Colonic mucosa (tissue), 4 donors: ENCODE data around the gene PPP1R18. TPM values are rescaled to one million over a fixed set of nuclear protein-coding genes. Genes with fewer than 3 reads are reported as not detected.

Experiments used
- DNase-seq: peaks from one replicate; pipeline ENCODE4 v3.0.0-alpha.2; 2020
- H3K27ac ChIP-seq: fragments of 200-600 bp; one replicate; pipeline ENCODE4 v1.8.0; 2021
- H3K27me3 ChIP-seq: fragments of 200-600 bp; one replicate; pipeline ENCODE4 v1.8.0; 2021
- H3K36me3 ChIP-seq: fragments of 200-600 bp; one replicate; pipeline ENCODE4 v1.8.0; 2021
- H3K4me1 ChIP-seq: fragments of 200-600 bp; one replicate; pipeline ENCODE4 v1.8.0; 2021; ENCODE audit warnings: mild to moderate bottlenecking
- H3K4me3 ChIP-seq: fragments of 200-600 bp; one replicate; pipeline ENCODE4 v1.8.0; 2021
- H3K9ac ChIP-seq, 2 donors: one replicate each; pipeline ENCODE4 v1.7.0; 2013; ENCODE audit warnings: control low read depth in 2 of 2, low read depth in 2 of 2, low read length in 2 of 2
- H3K9me3 ChIP-seq: fragments of 200-600 bp; one replicate; pipeline ENCODE4 v1.8.0; 2021
- CTCF ChIP-seq: fragments of 200-600 bp; IDR thresholded peaks from one replicate; pipeline ENCODE4 v1.8.0; 2022; ENCODE audit warnings: antibody characterized with exemption, mild to moderate bottlenecking
- intact Hi-C: fragments of 100-400 bp; cut with DNase I; formaldehyde crosslinking; loops from one replicate; pipeline ENCODE4 v1.14.1; 2022
- total RNA-seq, 2 donors: library from RNA; stranded (reverse); fragmentation: NEBNext Ultra II Directional in 1 of 2; extraction: Animal tissue kit (Norgen Biotek cat#: 25700) in 1 of 2; gene quantifications; one replicate each; pipeline ENCODE4 v1.2.1, GENCODE V29; 2021
- donor health status: healthy.
- donor health status: DM: no; HTN: no; CAD: no.
- donor health status: DM: no; HTN: no; CAD: no.

Gene PPP1R18
- total RNA-seq, 2 donors from 2014 or later: 8.3 to 22.8 TPM

GRCh38 chr6:30687659-30688431 is 1.4 kb upstream of the PPP1R18 start:
- intact Hi-C loops: no loop called here
- Histone ChIP-seq H3K4me3 (peak overlapping the region; percentile 53), H3K27me3 (no peaks in the 10 kb centered on the region), H3K36me3 (no peaks in the 10 kb centered on the region), H3K9me3 (no peaks in the 10 kb centered on the region), H3K4me1 (peaks cover 11% of the 10 kb centered on the region), H3K27ac (peak overlapping the region; percentile 84), H3K9ac (peak overlapping the region; percentile 91 to 92)
- DNase-seq: peak; percentile 45
- no peak for TF ChIP-seq CTCF

GRCh38 chr6:30686908-30687658 is 638 bp upstream of the PPP1R18 start:
- H3K9me3 ChIP-seq: no peaks in the 10 kb centered on the region
- H3K9ac ChIP-seq: peak overlapping the region; percentile 91 to 92
- peak; percentile 88 for DNase-seq
- intact Hi-C loops: no loop called here
- TF ChIP-seq CTCF: no peak
- no peaks in the 10 kb centered on the region for H3K36me3 ChIP-seq
- no peaks in the 10 kb centered on the region for H3K27me3 ChIP-seq
- peak overlapping the region; percentile 53 for H3K4me3 ChIP-seq
- H3K27ac ChIP-seq: peak overlapping the region; percentile 84
- H3K4me1 ChIP-seq: peaks cover 11% of the 10 kb centered on the region

- peak overlapping the region; percentile 67 to 92 for H3K9ac ChIP-seq
- intact Hi-C loops: no loop called here
These were observed 1.1 kb downstream of the PPP1R18 start for GRCh38 chr6:30685157-30686008.

GRCh38 chr6:30684386-30685156 is 1.9 kb downstream of the PPP1R18 start:
- Histone ChIP-seq H3K4me3 (peak overlapping the region; percentile 53), H3K36me3 (no peaks in the 10 kb centered on the region), H3K9me3 (no peaks in the 10 kb centered on the region), H3K27me3 (no peaks in the 10 kb centered on the region), H3K4me1 (peaks cover 8% of the 10 kb centered on the region), H3K9ac (peak overlapping the region; percentile 67 to 92), H3K27ac (peak overlapping the region; percentile 84)
- TF ChIP-seq CTCF: no peak
- intact Hi-C loops: no loop called here
- peak; percentile 60 for DNase-seq

More at GRCh38 chr6:30685157-30686008, 1.1 kb downstream of the PPP1R18 start:
- Histone ChIP-seq H3K36me3 (no peaks in the 10 kb centered on the region), H3K9me3 (no peaks in the 10 kb centered on the region), H3K27me3 (no peaks in the 10 kb centered on the region), H3K4me3 (peak overlapping the region; percentile 53), H3K4me1 (peaks cover 13% of the 10 kb centered on the region), H3K27ac (peak overlapping the region; percentile 84)
- no peak for TF ChIP-seq CTCF
- DNase-seq: no peak
